NCI-H510A treated with DMSO at 0.1 percent for 48 hours (cell line): ENCODE data around the gene RSRC1.
"Not testable (repeated sequence)": the region's sequence is repeated elsewhere in the genome, so short reads cannot be mapped to it uniquely, and the experiment has no call there.

Experiments used
- DNase-seq: peaks from one replicate; lab custom pipeline; 2025; lab: John Stamatoyannopoulos, UW

The RSRC1 gene

GRCh38 chr3:158228942-158229341 is 119.1 kb downstream of the RSRC1 start:
- not testable (repeated sequence) for DNase-seq

GRCh38 chr3:158233791-158234190 is 123.9 kb downstream of the RSRC1 start:
- no peak for DNase-seq

- DNase-seq = no peak
Observed at GRCh38 chr3:158244274-158244673, 134.4 kb downstream of the RSRC1 start.

- no peak for DNase-seq
Observed at GRCh38 chr3:158247288-158247687, 137.4 kb downstream of the RSRC1 start.

GRCh38 chr3:158248261-158248660 is 138.4 kb downstream of the RSRC1 start:
- DNase-seq = no peak

- no peak for DNase-seq
Observed at GRCh38 chr3:158249183-158249582, 139.3 kb downstream of the RSRC1 start.

- no peak for DNase-seq
Observed at GRCh38 chr3:158258619-158259018, 148.7 kb downstream of the RSRC1 start.

- peak; percentile 13 for DNase-seq
Observed at GRCh38 chr3:158260392-158260791, 150.5 kb downstream of the RSRC1 start.

GRCh38 chr3:158261371-158261991 is 151.6 kb downstream of the RSRC1 start:
- peak; percentile 23 for DNase-seq

- no peak for DNase-seq
Observed at GRCh38 chr3:158264894-158265293, 155.0 kb downstream of the RSRC1 start.

GRCh38 chr3:158267015-158267414 is 157.1 kb downstream of the RSRC1 start:
- DNase-seq = no peak

GRCh38 chr3:158269942-158270341 is 160.1 kb downstream of the RSRC1 start:
- no peak for DNase-seq

GRCh38 chr3:158272081-158272480 is 162.2 kb downstream of the RSRC1 start:
- no peak for DNase-seq

- no peak for DNase-seq
Observed at GRCh38 chr3:158273656-158274055, 163.8 kb downstream of the RSRC1 start.

- DNase-seq = no peak
Observed at GRCh38 chr3:158278187-158278586, 168.3 kb downstream of the RSRC1 start.

- no peak for DNase-seq
Observed at GRCh38 chr3:158279609-158280008, 169.7 kb downstream of the RSRC1 start.

- DNase-seq = no peak
Observed at GRCh38 chr3:158295771-158296170, 185.9 kb downstream of the RSRC1 start.

GRCh38 chr3:158297940-158298339 is 188.1 kb downstream of the RSRC1 start:
- DNase-seq = no peak

- DNase-seq = no peak
Observed at GRCh38 chr3:158308236-158308928, 198.5 kb downstream of the RSRC1 start.

GRCh38 chr3:158312560-158313141 is 202.8 kb downstream of the RSRC1 start:
- DNase-seq = no peak

GRCh38 chr3:158313338-158313927 is 203.5 kb downstream of the RSRC1 start:
- DNase-seq = peak; percentile 44

- DNase-seq = no peak
Observed at GRCh38 chr3:158314426-158315357, 204.8 kb downstream of the RSRC1 start.
